Stomach (tissue), 4 donors: ENCODE results near the gene PCDHB13.
"Not testable (repeated sequence)": the region's sequence is repeated elsewhere in the genome, so short reads cannot be mapped to it uniquely, and the experiment has no call there.

Experiments
- POLR2A ChIP-seq, 4 donors: fragments of 450-650 bp; IDR thresholded peaks; one replicate each; pipeline ENCODE4 v1.6.1; 2016; ENCODE audit warnings: antibody characterized with exemption in 4 of 4, control low read depth in 2 of 4, mild to moderate bottlenecking in 1 of 4, moderate library complexity in 1 of 4
- POLR2AphosphoS5 ChIP-seq, 3 donors: sonication (generic); formaldehyde crosslinking; IDR thresholded peaks; one replicate each; pipeline ENCODE4 v1.6.1; 2016; ENCODE audit warnings: antibody characterized with exemption in 3 of 3
- TF ChIP-seq, protein P1 (sequence below), 7 experiments: fragments of 450-650 bp in 4 of 7; fragments of 200-600 bp in 3 of 7; sonication (generic) in 3 of 7; IDR thresholded peaks; one replicate each; pipeline ENCODE4 v1.5.1; 2016 to 2019; ENCODE audit warnings: antibody characterized with exemption in 7 of 7, control low read depth in 2 of 7, mild to moderate bottlenecking in 1 of 7

DNA sequence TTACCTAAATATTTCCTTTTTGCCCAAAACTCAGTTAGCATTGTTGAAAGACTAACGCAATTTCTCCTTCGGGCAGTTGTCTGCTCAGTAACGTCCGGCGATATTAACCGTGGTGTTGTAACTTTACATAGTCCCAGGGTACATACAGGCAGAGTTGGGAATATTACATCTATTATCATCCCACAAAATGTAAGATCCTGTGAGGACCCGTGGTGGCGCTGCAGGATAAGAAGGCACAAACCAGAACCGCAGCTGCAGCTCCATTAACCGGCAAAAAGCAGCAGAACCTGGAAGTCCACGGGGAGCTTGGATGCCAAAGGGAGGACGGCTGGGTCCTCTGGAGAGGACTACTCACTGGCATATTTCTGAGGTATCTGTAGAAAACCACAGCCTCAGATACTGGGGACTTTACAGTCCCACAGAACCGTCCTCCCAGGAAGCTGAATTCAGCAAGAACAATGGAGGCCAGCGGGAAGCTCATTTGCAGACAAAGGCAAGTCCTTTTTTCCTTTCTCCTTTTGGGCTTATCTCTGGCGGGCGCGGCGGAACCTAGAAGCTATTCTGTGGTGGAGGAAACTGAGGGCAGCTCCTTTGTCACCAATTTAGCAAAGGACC, 36.0 kb upstream of the PCDHB13 start, which contains the start of gene PCDHB8:
- TF ChIP-seq, protein P1, sequence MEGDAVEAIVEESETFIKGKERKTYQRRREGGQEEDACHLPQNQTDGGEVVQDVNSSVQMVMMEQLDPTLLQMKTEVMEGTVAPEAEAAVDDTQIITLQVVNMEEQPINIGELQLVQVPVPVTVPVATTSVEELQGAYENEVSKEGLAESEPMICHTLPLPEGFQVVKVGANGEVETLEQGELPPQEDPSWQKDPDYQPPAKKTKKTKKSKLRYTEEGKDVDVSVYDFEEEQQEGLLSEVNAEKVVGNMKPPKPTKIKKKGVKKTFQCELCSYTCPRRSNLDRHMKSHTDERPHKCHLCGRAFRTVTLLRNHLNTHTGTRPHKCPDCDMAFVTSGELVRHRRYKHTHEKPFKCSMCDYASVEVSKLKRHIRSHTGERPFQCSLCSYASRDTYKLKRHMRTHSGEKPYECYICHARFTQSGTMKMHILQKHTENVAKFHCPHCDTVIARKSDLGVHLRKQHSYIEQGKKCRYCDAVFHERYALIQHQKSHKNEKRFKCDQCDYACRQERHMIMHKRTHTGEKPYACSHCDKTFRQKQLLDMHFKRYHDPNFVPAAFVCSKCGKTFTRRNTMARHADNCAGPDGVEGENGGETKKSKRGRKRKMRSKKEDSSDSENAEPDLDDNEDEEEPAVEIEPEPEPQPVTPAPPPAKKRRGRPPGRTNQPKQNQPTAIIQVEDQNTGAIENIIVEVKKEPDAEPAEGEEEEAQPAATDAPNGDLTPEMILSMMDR (IDR thresholded peaks at IDR 0.05), result not testable (repeated sequence)
- TF ChIP-seq POLR2AphosphoS5, POLR2A (IDR thresholded peaks at IDR 0.05): not testable (repeated sequence)
